ENCODE data around the gene PGF.

The PGF gene

DNA sequence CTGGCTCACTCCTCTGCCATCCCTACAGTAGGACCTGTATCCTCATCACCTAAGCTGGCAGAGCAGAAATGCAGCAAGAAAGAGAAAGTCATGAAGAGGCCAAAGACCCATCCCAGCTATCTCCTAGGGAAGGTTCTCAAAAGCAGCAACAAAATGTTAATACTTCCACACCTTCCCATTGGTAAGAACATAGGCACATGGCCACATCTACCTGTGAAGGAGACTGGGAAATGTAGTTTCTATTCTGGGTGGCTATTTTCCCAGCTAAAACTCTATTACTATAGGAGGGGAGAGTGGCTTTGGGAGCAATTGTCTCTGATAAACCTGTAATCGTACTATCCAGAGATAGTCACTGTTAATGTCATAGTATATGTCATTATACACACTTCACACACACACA, 33.6 kb upstream of the PGF start:
- no peak overlapping the region for H3K4me3 ChIP-seq (ENCODE audit: low read depth, low read length)
- no peak for DNase-seq (ENCODE audit: low read depth)
- in situ Hi-C loops (cut with HindIII; ENCODE audit: low sequenced_read_pairs), result no loop called here
- TF ChIP-seq, protein P1, sequence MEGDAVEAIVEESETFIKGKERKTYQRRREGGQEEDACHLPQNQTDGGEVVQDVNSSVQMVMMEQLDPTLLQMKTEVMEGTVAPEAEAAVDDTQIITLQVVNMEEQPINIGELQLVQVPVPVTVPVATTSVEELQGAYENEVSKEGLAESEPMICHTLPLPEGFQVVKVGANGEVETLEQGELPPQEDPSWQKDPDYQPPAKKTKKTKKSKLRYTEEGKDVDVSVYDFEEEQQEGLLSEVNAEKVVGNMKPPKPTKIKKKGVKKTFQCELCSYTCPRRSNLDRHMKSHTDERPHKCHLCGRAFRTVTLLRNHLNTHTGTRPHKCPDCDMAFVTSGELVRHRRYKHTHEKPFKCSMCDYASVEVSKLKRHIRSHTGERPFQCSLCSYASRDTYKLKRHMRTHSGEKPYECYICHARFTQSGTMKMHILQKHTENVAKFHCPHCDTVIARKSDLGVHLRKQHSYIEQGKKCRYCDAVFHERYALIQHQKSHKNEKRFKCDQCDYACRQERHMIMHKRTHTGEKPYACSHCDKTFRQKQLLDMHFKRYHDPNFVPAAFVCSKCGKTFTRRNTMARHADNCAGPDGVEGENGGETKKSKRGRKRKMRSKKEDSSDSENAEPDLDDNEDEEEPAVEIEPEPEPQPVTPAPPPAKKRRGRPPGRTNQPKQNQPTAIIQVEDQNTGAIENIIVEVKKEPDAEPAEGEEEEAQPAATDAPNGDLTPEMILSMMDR (IDR thresholded peaks at IDR 0.05; ENCODE audit: low read depth, low read length, missing control alignments), result no peak

DNA sequence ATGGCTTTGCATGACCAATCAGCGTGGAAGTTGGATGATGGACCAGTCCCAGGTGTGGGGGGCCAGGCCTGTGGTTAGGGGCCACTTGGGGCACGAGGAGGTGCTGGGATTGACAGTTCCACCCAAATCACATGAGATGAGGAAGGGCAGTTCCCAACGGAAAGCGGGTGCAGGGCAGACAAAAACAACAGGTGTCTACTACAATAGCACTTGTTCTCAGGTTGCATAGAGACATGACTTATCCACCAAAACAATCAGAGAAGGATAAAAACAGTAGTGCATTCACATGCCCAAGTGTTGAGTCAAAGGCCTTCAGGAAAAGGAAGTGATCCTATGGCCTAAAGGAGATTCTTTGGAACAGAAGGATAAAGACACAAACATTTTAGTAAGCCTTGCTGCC, 32.7 kb upstream of the PGF start:
- TF ChIP-seq, protein P1 (IDR thresholded peaks at IDR 0.05; ENCODE audit: low read depth, low read length, missing control alignments), result no peak
- DNase-seq (ENCODE audit: low read depth), result no peak
- in situ Hi-C loops (cut with HindIII; ENCODE audit: low sequenced_read_pairs), result no loop called here
- H3K4me3 ChIP-seq (ENCODE audit: low read depth, low read length), result no peak overlapping the region

DNA sequence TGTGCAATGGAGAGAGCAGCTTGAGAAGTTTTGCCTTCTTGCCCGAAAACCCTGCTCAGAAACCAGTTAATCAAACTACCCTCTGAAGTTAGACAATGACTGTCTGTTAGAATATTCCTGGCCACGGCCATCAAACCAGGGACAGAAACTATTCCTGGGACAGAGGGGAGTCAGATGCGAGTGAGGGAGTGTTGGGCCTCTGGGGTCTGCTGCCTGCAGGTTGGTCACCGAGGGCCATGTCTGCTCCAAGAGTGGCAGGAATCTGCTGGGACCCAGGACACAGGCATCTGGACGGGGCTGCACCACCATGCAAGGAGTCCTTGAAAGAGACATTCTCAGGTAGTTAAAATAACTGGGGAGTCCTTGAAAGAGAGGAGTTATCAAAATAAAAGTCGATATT, 30.4 kb upstream of the PGF start:
- TF ChIP-seq, protein P1 (IDR thresholded peaks at IDR 0.05; ENCODE audit: low read depth, low read length, missing control alignments), result no peak
- DNase-seq (ENCODE audit: low read depth), result no peak
- in situ Hi-C loops (cut with HindIII; ENCODE audit: low sequenced_read_pairs), result no loop called here
- no peak overlapping the region for H3K4me3 ChIP-seq (ENCODE audit: low read depth, low read length)

DNA sequence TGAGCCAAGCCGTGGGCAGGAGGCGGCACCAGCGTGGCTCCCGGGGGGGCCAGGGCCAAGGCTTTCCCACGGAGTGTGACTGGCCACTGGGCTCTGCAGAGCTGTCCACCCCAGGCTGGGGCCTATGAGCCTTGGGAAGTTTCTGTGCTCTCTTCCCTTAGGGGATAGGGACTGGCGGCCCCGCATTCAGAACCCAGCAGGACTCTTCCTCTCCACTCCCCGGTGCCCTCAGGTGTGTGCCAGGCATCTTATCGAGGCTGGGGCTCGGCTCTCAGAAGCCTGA, 29.6 kb upstream of the PGF start:
- TF ChIP-seq, protein P1 (IDR thresholded peaks at IDR 0.05; ENCODE audit: low read depth, low read length, missing control alignments), result no peak
- DNase-seq (ENCODE audit: low read depth), result no peak
- H3K4me3 ChIP-seq (ENCODE audit: low read depth, low read length), result no peak overlapping the region
- in situ Hi-C loops (cut with HindIII; ENCODE audit: low sequenced_read_pairs), result no loop called here

DNA sequence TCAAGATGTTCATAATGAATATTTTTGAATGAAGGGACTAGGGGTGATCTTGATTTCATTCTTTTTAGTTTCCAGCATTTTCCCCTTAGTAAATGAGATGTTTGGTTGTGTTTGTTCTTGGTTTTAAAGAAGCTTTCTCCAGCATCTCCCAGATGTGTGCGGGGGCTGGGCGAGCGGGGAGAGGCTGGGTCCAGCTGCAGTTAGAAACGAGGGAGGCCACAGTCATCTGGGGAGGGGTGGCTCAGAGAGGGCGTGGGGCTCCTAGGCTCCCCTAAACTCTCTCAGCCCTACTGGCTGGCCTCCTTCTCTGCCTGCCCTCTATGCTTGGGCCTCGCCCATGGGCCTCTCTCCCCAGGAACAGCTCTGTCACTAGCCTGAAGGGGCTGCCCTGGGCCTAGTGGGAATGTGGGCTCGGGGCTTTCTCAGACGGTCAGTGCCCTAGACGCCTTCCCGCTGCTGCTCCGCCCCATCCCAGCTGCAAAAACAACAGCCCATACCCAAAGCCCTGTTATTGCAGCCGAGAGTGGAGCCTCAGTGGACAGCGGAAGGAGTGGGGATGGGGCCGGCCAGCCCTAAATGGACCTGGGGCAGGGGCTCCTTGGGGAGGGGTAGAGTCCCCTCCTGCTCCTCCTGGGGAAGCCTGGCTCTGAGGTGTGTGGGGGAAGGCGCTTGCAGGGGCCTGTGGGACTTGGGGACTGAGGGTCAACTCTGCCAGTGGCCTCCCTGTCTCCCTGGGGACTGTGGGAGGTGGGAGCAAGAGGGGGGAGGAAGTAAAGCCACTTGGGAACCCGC, 29.0 kb upstream of the PGF start:
- no peak for DNase-seq (ENCODE audit: low read depth)
- TF ChIP-seq, protein P1 (IDR thresholded peaks at IDR 0.05; ENCODE audit: low read depth, low read length, missing control alignments), result no peak
- in situ Hi-C loops (cut with HindIII; ENCODE audit: low sequenced_read_pairs), result loop anchor here (5.0 kb wide), 1 partner anchor 82 kb away; no protein-coding TSS in a partner anchor
- H3K4me3 ChIP-seq (ENCODE audit: low read depth, low read length), result no peak overlapping the region

DNA sequence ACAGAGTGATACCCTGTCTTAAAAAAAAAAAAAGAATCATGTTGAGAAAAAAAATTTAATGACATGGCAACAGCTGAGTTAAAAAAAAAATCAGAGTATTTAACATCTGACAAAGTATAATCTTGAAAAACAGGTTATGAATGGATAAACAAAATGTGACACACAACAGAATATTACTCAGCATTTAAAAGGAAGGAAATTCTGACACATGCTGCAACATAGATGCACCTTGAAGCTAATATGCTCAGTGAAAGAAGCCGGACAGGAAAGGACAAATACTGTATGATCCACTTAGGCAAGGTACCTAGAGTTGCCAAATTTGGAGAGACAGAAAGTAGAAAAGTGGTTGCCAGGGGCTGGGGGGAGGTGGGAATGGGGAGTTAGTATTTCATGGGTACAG, 27.9 kb upstream of the PGF start:
- in situ Hi-C loops (cut with HindIII; ENCODE audit: low sequenced_read_pairs), result loop anchor here (5.0 kb wide), 1 partner anchor 81 kb away; no protein-coding TSS in a partner anchor
- no peak for DNase-seq (ENCODE audit: low read depth)
- no peak overlapping the region for H3K4me3 ChIP-seq (ENCODE audit: low read depth, low read length)
- TF ChIP-seq, protein P1 (IDR thresholded peaks at IDR 0.05; ENCODE audit: low read depth, low read length, missing control alignments), result no peak

Measured in astrocyte of the cerebellum (primary cell).